DOHH2 (cell line): ENCODE measurements around the gene OR10A2.

ENCODE experiments used
- EZH2phosphoT487 ChIP-seq: fragments of 200-600 bp; sonication (generic); IDR thresholded peaks from 2 replicates; pipeline ENCODE4 v1.6.1; 2017; ENCODE audit warnings: borderline replicate concordance, mild to moderate bottlenecking, antibody characterized with exemption, low read length, moderate library complexity, mixed read lengths
- TF ChIP-seq, protein P1 (sequence below): fragments of 200-600 bp; sonication (generic); IDR thresholded peaks from one replicate; pipeline ENCODE4 v1.5.1; 2014; ENCODE audit warnings: antibody characterized with exemption, mild to moderate bottlenecking, low read depth, low read length; ENCODE audit not compliant: poor library complexity, severe bottlenecking

- TF ChIP-seq, protein P1, sequence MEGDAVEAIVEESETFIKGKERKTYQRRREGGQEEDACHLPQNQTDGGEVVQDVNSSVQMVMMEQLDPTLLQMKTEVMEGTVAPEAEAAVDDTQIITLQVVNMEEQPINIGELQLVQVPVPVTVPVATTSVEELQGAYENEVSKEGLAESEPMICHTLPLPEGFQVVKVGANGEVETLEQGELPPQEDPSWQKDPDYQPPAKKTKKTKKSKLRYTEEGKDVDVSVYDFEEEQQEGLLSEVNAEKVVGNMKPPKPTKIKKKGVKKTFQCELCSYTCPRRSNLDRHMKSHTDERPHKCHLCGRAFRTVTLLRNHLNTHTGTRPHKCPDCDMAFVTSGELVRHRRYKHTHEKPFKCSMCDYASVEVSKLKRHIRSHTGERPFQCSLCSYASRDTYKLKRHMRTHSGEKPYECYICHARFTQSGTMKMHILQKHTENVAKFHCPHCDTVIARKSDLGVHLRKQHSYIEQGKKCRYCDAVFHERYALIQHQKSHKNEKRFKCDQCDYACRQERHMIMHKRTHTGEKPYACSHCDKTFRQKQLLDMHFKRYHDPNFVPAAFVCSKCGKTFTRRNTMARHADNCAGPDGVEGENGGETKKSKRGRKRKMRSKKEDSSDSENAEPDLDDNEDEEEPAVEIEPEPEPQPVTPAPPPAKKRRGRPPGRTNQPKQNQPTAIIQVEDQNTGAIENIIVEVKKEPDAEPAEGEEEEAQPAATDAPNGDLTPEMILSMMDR, result no peak
- TF ChIP-seq EZH2phosphoT487, result no peak
Measured at GRCh38 chr11:6876914-6877313, 14.1 kb downstream of the OR10A2 start.
